Measurements from ENCODE around the gene CSAG3.

DNA sequence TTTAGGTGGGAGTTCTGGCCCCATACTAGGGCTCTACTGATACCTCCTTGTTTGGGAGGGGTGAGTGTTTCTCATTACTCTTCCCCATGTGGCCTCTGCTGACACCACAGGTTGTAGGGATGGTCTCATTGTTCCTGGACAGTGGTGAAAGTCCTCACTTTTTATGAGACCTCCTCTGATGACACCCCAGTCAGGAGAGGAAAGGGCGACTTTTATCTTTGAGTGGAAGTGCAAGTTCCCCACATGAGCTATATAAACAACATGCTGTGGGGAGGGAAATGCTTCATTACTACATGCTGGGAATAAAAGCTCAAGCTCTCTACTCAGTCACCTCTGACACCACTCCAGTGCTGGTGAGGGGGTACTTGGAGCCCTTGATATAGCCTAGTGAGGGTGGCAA, 39.9 kb downstream of the CSAG3 start:
- TF ChIP-seq, protein P1, sequence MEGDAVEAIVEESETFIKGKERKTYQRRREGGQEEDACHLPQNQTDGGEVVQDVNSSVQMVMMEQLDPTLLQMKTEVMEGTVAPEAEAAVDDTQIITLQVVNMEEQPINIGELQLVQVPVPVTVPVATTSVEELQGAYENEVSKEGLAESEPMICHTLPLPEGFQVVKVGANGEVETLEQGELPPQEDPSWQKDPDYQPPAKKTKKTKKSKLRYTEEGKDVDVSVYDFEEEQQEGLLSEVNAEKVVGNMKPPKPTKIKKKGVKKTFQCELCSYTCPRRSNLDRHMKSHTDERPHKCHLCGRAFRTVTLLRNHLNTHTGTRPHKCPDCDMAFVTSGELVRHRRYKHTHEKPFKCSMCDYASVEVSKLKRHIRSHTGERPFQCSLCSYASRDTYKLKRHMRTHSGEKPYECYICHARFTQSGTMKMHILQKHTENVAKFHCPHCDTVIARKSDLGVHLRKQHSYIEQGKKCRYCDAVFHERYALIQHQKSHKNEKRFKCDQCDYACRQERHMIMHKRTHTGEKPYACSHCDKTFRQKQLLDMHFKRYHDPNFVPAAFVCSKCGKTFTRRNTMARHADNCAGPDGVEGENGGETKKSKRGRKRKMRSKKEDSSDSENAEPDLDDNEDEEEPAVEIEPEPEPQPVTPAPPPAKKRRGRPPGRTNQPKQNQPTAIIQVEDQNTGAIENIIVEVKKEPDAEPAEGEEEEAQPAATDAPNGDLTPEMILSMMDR (IDR thresholded peaks at IDR 0.05) = no peak
- TF ChIP-seq POLR2A (IDR thresholded peaks at IDR 0.05) = no peak

Data from lower leg skin (tissue), 3 donors.